Natural killer cell (primary cell): ENCODE measurements around the gene DENND1A. TPM values are rescaled to one million over a fixed set of nuclear protein-coding genes. Genes with fewer than 3 reads are reported as not detected.
"Not testable (repeated sequence)": the region's sequence is repeated elsewhere in the genome, so short reads cannot be mapped to it uniquely, and the experiment has no call there.

ENCODE experiments used
- ATAC-seq, 3 donors: fragments of 150-1000 bp in 2 of 3; fragments of 200-7000 bp in 1 of 3; cut with Tn5 transposase; 1 replicate in 1 of 3; 2 replicates in 2 of 3; pipeline ENCODE4 v1.10.0; 2021; ENCODE audit warnings: mild to moderate bottlenecking in 2 of 3, moderate library complexity in 2 of 3
- DNase-seq, 2 donors: peaks; one replicate each; pipeline versions ENCODE4 v3.0.0 to v3.0.0-alpha.2; 2013 to 2021; ENCODE audit warnings: mixed read lengths in 1 of 2
- H3K27ac ChIP-seq: one replicate; pipeline ENCODE4 v1.5.1; 2013; ENCODE audit warnings: mild to moderate bottlenecking, low read length
- H3K27me3 ChIP-seq: one replicate; pipeline ENCODE4 v1.6.1; 2013; ENCODE audit warnings: low read length; ENCODE audit not compliant: control insufficient read depth, insufficient read depth
- H3K36me3 ChIP-seq: one replicate; pipeline ENCODE4 v1.6.1; 2013; ENCODE audit warnings: low read length; ENCODE audit not compliant: control insufficient read depth, insufficient read depth
- H3K4me1 ChIP-seq: one replicate; pipeline ENCODE4 v1.6.1; 2013; ENCODE audit warnings: low read length; ENCODE audit not compliant: control insufficient read depth, insufficient read depth
- H3K4me3 ChIP-seq: one replicate; pipeline ENCODE4 v1.5.1; 2013; ENCODE audit warnings: low read length
- H3K9me3 ChIP-seq: one replicate; pipeline ENCODE4 v1.6.1; 2013; ENCODE audit warnings: low read length; ENCODE audit not compliant: control insufficient read depth, insufficient read depth
- H3K27ac Mint-ChIP-seq, 2 donors: one replicate each; pipeline ENCODE4 v1.8.0; 2022; ENCODE audit warnings: mild to moderate bottlenecking in 2 of 2, mixed read lengths in 2 of 2, moderate library complexity in 1 of 2
- H3K27me3 Mint-ChIP-seq, 2 donors: one replicate each; pipeline ENCODE4 v1.8.0; 2022; ENCODE audit warnings: low read depth in 2 of 2, mixed read lengths in 2 of 2
- H3K36me3 Mint-ChIP-seq: one replicate; pipeline ENCODE4 v1.8.0; 2022; ENCODE audit warnings: mixed read lengths
- H3K4me1 Mint-ChIP-seq, 2 donors: one replicate each; pipeline ENCODE4 v1.8.0; 2022; ENCODE audit warnings: mixed read lengths in 2 of 2
- H3K4me3 Mint-ChIP-seq: one replicate; pipeline ENCODE4 v1.8.0; 2022; ENCODE audit warnings: mild to moderate bottlenecking, moderate library complexity, mixed read lengths
- H3K9me3 Mint-ChIP-seq, 2 donors: one replicate each; pipeline ENCODE4 v1.8.0; 2022; ENCODE audit warnings: mixed read lengths in 2 of 2
- CTCF ChIP-seq: fragments of 200-600 bp; IDR thresholded peaks from one replicate; pipeline ENCODE4 v1.8.0; 2022; ENCODE audit warnings: antibody characterized with exemption
- WGBS: methylation state at CpG from one replicate; pipeline ENCODE4 v1.1.7; 2013; ENCODE audit warnings: missing lambda C conversion rate; ENCODE audit not compliant: insufficient coverage; 5-methylcytosine and 5-hydroxymethylcytosine counted together
- intact Hi-C: fragments of 100-400 bp; cut with micrococcal nuclease; formaldehyde crosslinking; loops from one replicate; pipeline ENCODE4 v1.14.2; 2022
- total RNA-seq, 4 donors: library from RNA; stranded (reverse); fragments of 120-200 nt in 1 of 4; gene quantifications; one replicate each; pipeline versions ENCODE4 v1.2.3 to v1.2.4, GENCODE V29; 2013 to 2022

DENND1A gene
- total RNA-seq = 10 to 100 TPM; 27.8 to 37.6 (median 30.9) TPM
- 20.1 TPM for total RNA-seq (2013)

GRCh38 chr9:123929870-123930831, at the start of gene DENND1A:
Gene DENND1A, minus strand, starts transcription at chr9:123930126. Its CDS starts 221 bp downstream, at chr9:123929905.
- no peak within 1 kb of the TSS for H3K27ac ChIP-seq

GRCh38 chr9:123978981-123979380, 49.1 kb upstream of the DENND1A start:
- WGBS = 94% methylated on average over 4 of the region's 5 CpGs
- H3K9me3 Mint-ChIP-seq = no peaks in the 10 kb centered on the region
- H3K36me3 Mint-ChIP-seq = no peaks in the 10 kb centered on the region
- H3K36me3 ChIP-seq = no peaks in the 10 kb centered on the region
- no peak for TF ChIP-seq CTCF
- H3K27me3 ChIP-seq = no peaks in the 10 kb centered on the region
- no peaks in the 10 kb centered on the region for H3K9me3 ChIP-seq
- no peaks in the 10 kb centered on the region for H3K4me1 ChIP-seq
- H3K27me3 Mint-ChIP-seq = peaks cover 27% of the 10 kb centered on the region in 2 donors
- no peak overlapping the region for H3K4me3 ChIP-seq
- no peak overlapping the region for H3K27ac Mint-ChIP-seq
- intact Hi-C loops = no loop called here
- no peak for ATAC-seq
- H3K27ac ChIP-seq = no peak overlapping the region
- no peak overlapping the region for H3K4me3 Mint-ChIP-seq
- no peak for DNase-seq
- H3K4me1 Mint-ChIP-seq = no peaks in the 10 kb centered on the region

More at GRCh38 chr9:123929870-123930831, at the start of gene DENND1A:
- TF ChIP-seq CTCF = no peak
- ATAC-seq (peak; percentile 94 to 96 (median 94)), DNase-seq (peak; percentile 74 to 91)
- 8% methylated on average over 83 of the region's 83 CpGs for WGBS
- intact Hi-C loops = no loop called here
- Histone ChIP-seq H3K4me1 (peaks cover 12% of the 10 kb centered on the region), H3K27me3 (no peaks in the 10 kb centered on the region), H3K4me3 (peak within 1 kb of the TSS; percentile 64), H3K36me3 (no peaks in the 10 kb centered on the region), H3K9me3 (no peaks in the 10 kb centered on the region)
- peak within 1 kb of the TSS; percentile 97 for H3K4me3 Mint-ChIP-seq
- H3K4me1 Mint-ChIP-seq = peaks cover 30 to 31% of the 10 kb centered on the region in 2 donors
- H3K27me3 Mint-ChIP-seq = peaks cover 4 to 21% of the 10 kb centered on the region in 2 donors
- peak within 1 kb of the TSS; percentile 57 to 77 for H3K27ac Mint-ChIP-seq
- H3K9me3 Mint-ChIP-seq = no peaks in the 10 kb centered on the region
- H3K36me3 Mint-ChIP-seq = no peaks in the 10 kb centered on the region

- H3K36me3 ChIP-seq, H3K9me3 ChIP-seq, ATAC-seq, DNase-seq, H3K27ac ChIP-seq, H3K4me1 ChIP-seq, intact Hi-C loops, H3K4me1 Mint-ChIP-seq, H3K27me3 ChIP-seq, H3K36me3 Mint-ChIP-seq, H3K9me3 Mint-ChIP-seq, H3K27ac Mint-ChIP-seq, H3K4me3 ChIP-seq, H3K4me3 Mint-ChIP-seq: not testable (repeated sequence)
- peaks cover 23 to 27% of the 10 kb centered on the region in 2 donors for H3K27me3 Mint-ChIP-seq
- WGBS = no CpG with 5 or more reads among the region's 9 CpGs
Measured at GRCh38 chr9:123976579-123976978, 46.7 kb upstream of the DENND1A start.

- Histone ChIP-seq H3K4me1 (no peaks in the 10 kb centered on the region), H3K36me3 (no peaks in the 10 kb centered on the region), H3K27ac (no peak overlapping the region), H3K9me3 (no peaks in the 10 kb centered on the region), H3K4me3 (no peak overlapping the region), H3K27me3 (no peaks in the 10 kb centered on the region)
- DNase-seq (no peak), ATAC-seq (no peak)
- Mint-ChIP-seq H3K4me3 (no peak overlapping the region), H3K4me1 (no peaks in the 10 kb centered on the region), H3K27me3 (peaks cover 17 to 20% of the 10 kb centered on the region in 2 donors), H3K9me3 (no peaks in the 10 kb centered on the region), H3K27ac (no peak overlapping the region), H3K36me3 (no peaks in the 10 kb centered on the region)
- intact Hi-C loops = loop anchor here (2.0 kb wide), 1 partner anchor 15 kb away; no protein-coding TSS in a partner anchor
- 78% methylated on average over 3 of the region's 3 CpGs for WGBS
- no peak for TF ChIP-seq CTCF
Measured at GRCh38 chr9:123975871-123976270, 45.9 kb upstream of the DENND1A start.
